ENCODE measurements around the gene NCK2. TPM values are rescaled to one million over a fixed set of nuclear protein-coding genes. Genes with fewer than 3 reads are reported as not detected.

Gene NCK2
- total RNA-seq, 2 donors from 2014 or later, result 39.0 to 144 TPM

- Histone ChIP-seq H3K9me3 (no peaks in the 10 kb centered on the region), H3K4me1 (replicated peaks) (no peaks in the 10 kb centered on the region), H3K27ac (no peak overlapping the region), H3K27me3 (replicated peaks; ENCODE audit: insufficient read depth) (no peaks in the 10 kb centered on the region), H3K36me3 (no peaks in the 10 kb centered on the region), H3K4me3 (no peak overlapping the region)
- no peak for DNase-seq (ENCODE audit: low spot score)
- intact Hi-C loops (cut with DNase I), result no loop called here
- no peak for TF ChIP-seq POLR2A (IDR thresholded peaks at IDR 0.05)
- no peak for TF ChIP-seq POLR2AphosphoS5 (IDR thresholded peaks at IDR 0.05)
- TF ChIP-seq CTCF (IDR thresholded peaks at IDR 0.05), result no peak
Measured at GRCh38 chr2:105708697-105709096, 36.0 kb upstream of the NCK2 start.

GRCh38 chr2:105711394-105711793 lies 33.3 kb upstream of the NCK2 start:
- no peak overlapping the region for H3K27ac ChIP-seq
- no peaks in the 10 kb centered on the region for H3K27me3 ChIP-seq (replicated peaks; ENCODE audit: insufficient read depth)
- DNase-seq (ENCODE audit: low spot score), result no peak
- H3K36me3 ChIP-seq, result no peaks in the 10 kb centered on the region
- no peak for TF ChIP-seq CTCF (IDR thresholded peaks at IDR 0.05)
- no peak for TF ChIP-seq POLR2A (IDR thresholded peaks at IDR 0.05)
- no peak for TF ChIP-seq POLR2AphosphoS5 (IDR thresholded peaks at IDR 0.05)
- H3K4me1 ChIP-seq (replicated peaks), result no peaks in the 10 kb centered on the region
- no peak overlapping the region for H3K4me3 ChIP-seq
- no peaks in the 10 kb centered on the region for H3K9me3 ChIP-seq
- intact Hi-C loops (cut with DNase I), result no loop called here

- H3K9me3 ChIP-seq, result no peaks in the 10 kb centered on the region
- no peaks in the 10 kb centered on the region for H3K27me3 ChIP-seq (replicated peaks; ENCODE audit: insufficient read depth)
- intact Hi-C loops (cut with DNase I), result no loop called here
- no peaks in the 10 kb centered on the region for H3K36me3 ChIP-seq
- TF ChIP-seq POLR2AphosphoS5 (IDR thresholded peaks at IDR 0.05) (no peak), POLR2A (IDR thresholded peaks at IDR 0.05) (no peak), CTCF (IDR thresholded peaks at IDR 0.05) (no peak)
- H3K4me1 ChIP-seq (replicated peaks), result no peaks in the 10 kb centered on the region
- 65% methylated on average over 5 of the region's 5 CpGs for WGBS
- no peak overlapping the region for H3K27ac ChIP-seq
- DNase-seq (ENCODE audit: low spot score), result no peak
- no peak overlapping the region for H3K4me3 ChIP-seq
Measured at GRCh38 chr2:105712166-105712915, 32.4 kb upstream of the NCK2 start.

- Histone ChIP-seq H3K27ac (no peak overlapping the region), H3K4me1 (replicated peaks) (no peaks in the 10 kb centered on the region), H3K27me3 (replicated peaks; ENCODE audit: insufficient read depth) (no peaks in the 10 kb centered on the region), H3K9me3 (no peaks in the 10 kb centered on the region), H3K4me3 (no peak overlapping the region), H3K36me3 (no peaks in the 10 kb centered on the region)
- no peak for TF ChIP-seq POLR2A (IDR thresholded peaks at IDR 0.05)
- TF ChIP-seq POLR2AphosphoS5 (IDR thresholded peaks at IDR 0.05), result no peak
- TF ChIP-seq CTCF (IDR thresholded peaks at IDR 0.05), result no peak
- intact Hi-C loops (cut with DNase I), result no loop called here
- no peak for DNase-seq (ENCODE audit: low spot score)
- 84% methylated on average over 6 of the region's 6 CpGs for WGBS
Measured at GRCh38 chr2:105712981-105713596, 31.6 kb upstream of the NCK2 start.

- Histone ChIP-seq H3K27me3 (replicated peaks; ENCODE audit: insufficient read depth) (no peaks in the 10 kb centered on the region), H3K27ac (no peak overlapping the region), H3K36me3 (no peaks in the 10 kb centered on the region), H3K9me3 (no peaks in the 10 kb centered on the region), H3K4me3 (no peak overlapping the region), H3K4me1 (replicated peaks) (no peaks in the 10 kb centered on the region)
- TF ChIP-seq POLR2A (IDR thresholded peaks at IDR 0.05) (no peak), CTCF (IDR thresholded peaks at IDR 0.05) (no peak), POLR2AphosphoS5 (IDR thresholded peaks at IDR 0.05) (no peak)
- intact Hi-C loops (cut with DNase I), result no loop called here
- WGBS, result 43% methylated on average over 6 of the region's 6 CpGs
- DNase-seq (ENCODE audit: low spot score), result no peak
Measured at GRCh38 chr2:105714141-105714540, 30.6 kb upstream of the NCK2 start.

Data from prostate gland (tissue), 2 donors.